PFSK-1 (cell line): Measurements from ENCODE around the gene USP2.

Source experiments
- FOXP2 ChIP-seq: optimal IDR thresholded peaks from 2 replicates; pipeline ENCODE3; 2011; ENCODE audit warnings: borderline replicate concordance, control low read depth, inconsistent platforms; ENCODE audit not compliant: insufficient read depth; ENCODE audit errors: extremely low read length, extremely low read depth
- POLR2AphosphoS5 ChIP-seq: IDR thresholded peaks from 2 replicates; pipeline ENCODE4 v1.6.1; 2012; ENCODE audit warnings: low read depth, mild to moderate bottlenecking, control low read depth, low read length, moderate library complexity
- REST ChIP-seq, 2 experiments: IDR thresholded peaks; 2 replicates each; pipeline versions ENCODE4 v1.6.1 to v1.8.0; 2011 to 2012; ENCODE audit warnings: low read depth in 2 of 2, low read length in 2 of 2, control low read depth in 1 of 2, inconsistent platforms in 1 of 2, mild to moderate bottlenecking in 1 of 2, moderate library complexity in 1 of 2; ENCODE audit not compliant: insufficient read depth in 1 of 2
- SIN3A ChIP-seq: IDR thresholded peaks from 2 replicates; pipeline ENCODE4 v1.6.1; 2012; ENCODE audit warnings: mild to moderate bottlenecking, low read length, moderate library complexity, borderline replicate concordance; ENCODE audit not compliant: insufficient read depth
- TAF1 ChIP-seq: IDR thresholded peaks from 2 replicates; pipeline ENCODE4 v1.6.1; 2012; ENCODE audit warnings: low read length, control low read depth, borderline replicate concordance; ENCODE audit not compliant: insufficient read depth

Gene USP2

GRCh38 chr11:119341222-119342022 lies 40.1 kb downstream of the USP2 start:
- TF ChIP-seq SIN3A, result no peak
- TF ChIP-seq FOXP2, result no peak
- no peak for TF ChIP-seq TAF1
- no peak for TF ChIP-seq REST (IDR thresholded peaks at IDR 0.05; ENCODE audit: insufficient read depth in 1 of 2, low read depth in 2 of 2, low read length in 2 of 2)
- TF ChIP-seq POLR2AphosphoS5, result no peak

- TF ChIP-seq REST (IDR thresholded peaks at IDR 0.05; ENCODE audit: insufficient read depth in 1 of 2, low read depth in 2 of 2, low read length in 2 of 2), result no peak
These were observed 40.9 kb downstream of the USP2 start, which contains the start of gene C1QTNF5 for GRCh38 chr11:119340335-119341221. Gene C1QTNF5, minus strand, starts transcription at chr11:119340883. Its CDS starts 486 bp downstream, at chr11:119340397.

GRCh38 chr11:119339589-119340334 lies 41.7 kb downstream of the USP2 start:
- TF ChIP-seq TAF1, result no peak
- peak; percentile 43 for TF ChIP-seq FOXP2

GRCh38 chr11:119338965-119339588 lies 42.4 kb downstream of the USP2 start:
- TF ChIP-seq REST (IDR thresholded peaks at IDR 0.05; ENCODE audit: insufficient read depth in 1 of 2, low read depth in 2 of 2, low read length in 2 of 2), result no peak
- TF ChIP-seq FOXP2, result no peak
- no peak for TF ChIP-seq TAF1
- no peak for TF ChIP-seq POLR2AphosphoS5
- no peak for TF ChIP-seq SIN3A

GRCh38 chr11:119338318-119338890 lies 43.1 kb downstream of the USP2 start:
- TF ChIP-seq POLR2AphosphoS5 (no peak), FOXP2 (no peak), SIN3A (no peak), REST (IDR thresholded peaks at IDR 0.05; ENCODE audit: insufficient read depth in 1 of 2, low read depth in 2 of 2, low read length in 2 of 2) (no peak), TAF1 (no peak)
